HepG2 (cell line): ENCODE data around the gene JPT1. TPM values are rescaled to one million over a fixed set of nuclear protein-coding genes. Genes with fewer than 3 reads are reported as not detected.
A peak's percentile ranks its signal among the peaks of the same experiment; 100 is the strongest.

Experiments
- ATF7-NPFF ChIP-seq: sonication (generic); formaldehyde crosslinking; IDR thresholded peaks from 2 replicates; pipeline ENCODE4 v1.8.1; 2023; ENCODE audit warnings: mild to moderate bottlenecking, low read depth, missing genetic modification reagents, moderate library complexity
- FIP1L1 ChIP-seq: fragments of 200-400 bp; formaldehyde crosslinking; IDR thresholded peaks from 2 replicates; pipeline ENCODE4 v1.6.1; 2018; ENCODE audit warnings: low read depth, mild to moderate bottlenecking, low read length, moderate library complexity, borderline replicate concordance; ENCODE audit not compliant: insufficient read depth
- GATA4 ChIP-seq: sonication (generic); IDR thresholded peaks from 2 replicates; pipeline ENCODE4 v1.6.1; 2016; ENCODE audit warnings: antibody characterized with exemption, low read depth, borderline replicate concordance
- KAT2B ChIP-seq: fragments of 150-350 bp; IDR thresholded peaks from 2 replicates; pipeline ENCODE4 v1.6.1; 2014; ENCODE audit warnings: low read depth, low read length, borderline replicate concordance
- KDM5B ChIP-seq: sonication (generic); formaldehyde crosslinking; IDR thresholded peaks from 2 replicates; pipeline ENCODE4 v1.4.0; 2020; ENCODE audit warnings: missing genetic modification reagents, mild to moderate bottlenecking, borderline replicate concordance
- MNT ChIP-seq: fragments of 450-650 bp; IDR thresholded peaks from 2 replicates; pipeline ENCODE4 v1.6.1; 2016
- MXD4 ChIP-seq: IDR thresholded peaks from 2 replicates; pipeline ENCODE4 v1.6.1; 2016; ENCODE audit warnings: mild to moderate bottlenecking, missing biosample characterization, missing genetic modification reagents
- RBM39 ChIP-seq: fragments of 200-400 bp; formaldehyde crosslinking; IDR thresholded peaks from one replicate; pipeline ENCODE4 v1.6.1; 2018; ENCODE audit warnings: antibody characterized with exemption, mild to moderate bottlenecking, low read depth, low read length; ENCODE audit not compliant: poor library complexity, severe bottlenecking
- REL ChIP-seq: sonication (generic); formaldehyde crosslinking; conservative IDR thresholded peaks from 2 replicates; pipeline ENCODE4 v1.8.0; 2022; ENCODE audit warnings: mild to moderate bottlenecking, missing genetic modification reagents, moderate library complexity
- RFX3 ChIP-seq: IDR thresholded peaks from 2 replicates; pipeline ENCODE4 v1.6.1; 2016; ENCODE audit warnings: missing biosample characterization, missing genetic modification reagents
- SCMH1 ChIP-seq: sonication (generic); formaldehyde crosslinking; IDR thresholded peaks from 2 replicates; pipeline ENCODE4 v1.9.0; 2021; ENCODE audit warnings: missing genetic modification reagents, mild to moderate bottlenecking, borderline replicate concordance
- SPEN ChIP-seq: sonication (generic); formaldehyde crosslinking; IDR thresholded peaks from 2 replicates; pipeline ENCODE4 v1.5.1; 2020; ENCODE audit warnings: low read depth, mild to moderate bottlenecking, missing genetic modification reagents
- SUZ12 ChIP-seq: fragments of 150-350 bp; IDR thresholded peaks from 2 replicates; pipeline ENCODE4 v1.6.1; 2014; ENCODE audit warnings: low read depth, low read length
- SYNCRIP ChIP-seq: fragments of 200-400 bp; formaldehyde crosslinking; IDR thresholded peaks from 2 replicates; pipeline ENCODE4 v1.6.1; 2018; ENCODE audit warnings: mild to moderate bottlenecking, low read depth, low read length; ENCODE audit not compliant: insufficient read depth
- ZBTB38 ChIP-seq: sonication (generic); formaldehyde crosslinking; IDR thresholded peaks from 2 replicates; pipeline ENCODE4 v1.5.1; 2020; ENCODE audit warnings: mild to moderate bottlenecking, missing genetic modification reagents
- ZC3H13 ChIP-seq: sonication (generic); formaldehyde crosslinking; IDR thresholded peaks from 2 replicates; pipeline ENCODE4 v1.8.1; 2023; ENCODE audit warnings: mild to moderate bottlenecking, missing genetic modification reagents, moderate library complexity
- ZFP90 ChIP-seq: sonication (generic); formaldehyde crosslinking; IDR thresholded peaks from 2 replicates; pipeline ENCODE4 v1.8.0; 2022; ENCODE audit warnings: missing genetic modification reagents, mild to moderate bottlenecking, inconsistent platforms, borderline replicate concordance
- ZNF607 ChIP-seq: sonication (generic); formaldehyde crosslinking; IDR thresholded peaks from 2 replicates; pipeline ENCODE4 v1.5.1; 2020; ENCODE audit warnings: missing genetic modification reagents, mild to moderate bottlenecking, borderline replicate concordance
- ZNF629 ChIP-seq: sonication (generic); formaldehyde crosslinking; conservative IDR thresholded peaks from 2 replicates; pipeline ENCODE4 v1.5.0; 2020; ENCODE audit warnings: missing genetic modification reagents
- polyA plus RNA-seq, 8 experiments: library from polyadenylated mRNA; depleted of rRNA in 3 of 8; stranded (reverse) in 7 of 8; unstranded in 1 of 8; fragments of >200 nt; fragmentation: Illumina TruSeq in 4 of 8; extraction: Trizol in 4 of 8; gene quantifications; 2 replicates each; pipeline versions ENCODE4 v1.2.1 to v1.2.3, GENCODE V29; 2011 to 2016; ENCODE audit warnings: low read depth in 4 of 8, missing spikeins in 1 of 8, mixed read lengths in 1 of 8; ENCODE audit not compliant: insufficient read depth in 1 of 8
- total RNA-seq, 5 experiments: library from RNA; depleted of rRNA; stranded (reverse); fragments of >200 nt; fragmentation: Illumina TruSeq; extraction: Trizol; gene quantifications; 2 replicates each; pipeline ENCODE4 v1.2.3, GENCODE V29; 2016; ENCODE audit warnings: low read depth in 1 of 5
- TF ChIP-seq, protein P1 (sequence below): sonication (generic); formaldehyde crosslinking; IDR thresholded peaks from 2 replicates; pipeline ENCODE4 v1.5.0; 2020; ENCODE audit warnings: mild to moderate bottlenecking, missing genetic modification reagents, borderline replicate concordance

The JPT1 gene
- total and polyA plus RNA-seq, 2 of the 13 experiments (the other 11 are each of a cell fraction or from before 2014, with no cell fraction given), result 43.3 to 256 TPM

GRCh38 chr17:75086496-75087181 lies 67.7 kb downstream of the JPT1 start (continued):
- 0 out of 2 replicates have a peak, but pooled peaks have one; percentile 45 for TF ChIP-seq ZC3H13 (CRISPR knock-in tag)
- no peak for TF ChIP-seq MXD4 (CRISPR knock-in tag)
- no peak for TF ChIP-seq MNT
- peak; percentile 54; the same call in 1 of the 2 replicates for TF ChIP-seq ZNF607 (CRISPR knock-in tag)
- TF ChIP-seq, protein P1, sequence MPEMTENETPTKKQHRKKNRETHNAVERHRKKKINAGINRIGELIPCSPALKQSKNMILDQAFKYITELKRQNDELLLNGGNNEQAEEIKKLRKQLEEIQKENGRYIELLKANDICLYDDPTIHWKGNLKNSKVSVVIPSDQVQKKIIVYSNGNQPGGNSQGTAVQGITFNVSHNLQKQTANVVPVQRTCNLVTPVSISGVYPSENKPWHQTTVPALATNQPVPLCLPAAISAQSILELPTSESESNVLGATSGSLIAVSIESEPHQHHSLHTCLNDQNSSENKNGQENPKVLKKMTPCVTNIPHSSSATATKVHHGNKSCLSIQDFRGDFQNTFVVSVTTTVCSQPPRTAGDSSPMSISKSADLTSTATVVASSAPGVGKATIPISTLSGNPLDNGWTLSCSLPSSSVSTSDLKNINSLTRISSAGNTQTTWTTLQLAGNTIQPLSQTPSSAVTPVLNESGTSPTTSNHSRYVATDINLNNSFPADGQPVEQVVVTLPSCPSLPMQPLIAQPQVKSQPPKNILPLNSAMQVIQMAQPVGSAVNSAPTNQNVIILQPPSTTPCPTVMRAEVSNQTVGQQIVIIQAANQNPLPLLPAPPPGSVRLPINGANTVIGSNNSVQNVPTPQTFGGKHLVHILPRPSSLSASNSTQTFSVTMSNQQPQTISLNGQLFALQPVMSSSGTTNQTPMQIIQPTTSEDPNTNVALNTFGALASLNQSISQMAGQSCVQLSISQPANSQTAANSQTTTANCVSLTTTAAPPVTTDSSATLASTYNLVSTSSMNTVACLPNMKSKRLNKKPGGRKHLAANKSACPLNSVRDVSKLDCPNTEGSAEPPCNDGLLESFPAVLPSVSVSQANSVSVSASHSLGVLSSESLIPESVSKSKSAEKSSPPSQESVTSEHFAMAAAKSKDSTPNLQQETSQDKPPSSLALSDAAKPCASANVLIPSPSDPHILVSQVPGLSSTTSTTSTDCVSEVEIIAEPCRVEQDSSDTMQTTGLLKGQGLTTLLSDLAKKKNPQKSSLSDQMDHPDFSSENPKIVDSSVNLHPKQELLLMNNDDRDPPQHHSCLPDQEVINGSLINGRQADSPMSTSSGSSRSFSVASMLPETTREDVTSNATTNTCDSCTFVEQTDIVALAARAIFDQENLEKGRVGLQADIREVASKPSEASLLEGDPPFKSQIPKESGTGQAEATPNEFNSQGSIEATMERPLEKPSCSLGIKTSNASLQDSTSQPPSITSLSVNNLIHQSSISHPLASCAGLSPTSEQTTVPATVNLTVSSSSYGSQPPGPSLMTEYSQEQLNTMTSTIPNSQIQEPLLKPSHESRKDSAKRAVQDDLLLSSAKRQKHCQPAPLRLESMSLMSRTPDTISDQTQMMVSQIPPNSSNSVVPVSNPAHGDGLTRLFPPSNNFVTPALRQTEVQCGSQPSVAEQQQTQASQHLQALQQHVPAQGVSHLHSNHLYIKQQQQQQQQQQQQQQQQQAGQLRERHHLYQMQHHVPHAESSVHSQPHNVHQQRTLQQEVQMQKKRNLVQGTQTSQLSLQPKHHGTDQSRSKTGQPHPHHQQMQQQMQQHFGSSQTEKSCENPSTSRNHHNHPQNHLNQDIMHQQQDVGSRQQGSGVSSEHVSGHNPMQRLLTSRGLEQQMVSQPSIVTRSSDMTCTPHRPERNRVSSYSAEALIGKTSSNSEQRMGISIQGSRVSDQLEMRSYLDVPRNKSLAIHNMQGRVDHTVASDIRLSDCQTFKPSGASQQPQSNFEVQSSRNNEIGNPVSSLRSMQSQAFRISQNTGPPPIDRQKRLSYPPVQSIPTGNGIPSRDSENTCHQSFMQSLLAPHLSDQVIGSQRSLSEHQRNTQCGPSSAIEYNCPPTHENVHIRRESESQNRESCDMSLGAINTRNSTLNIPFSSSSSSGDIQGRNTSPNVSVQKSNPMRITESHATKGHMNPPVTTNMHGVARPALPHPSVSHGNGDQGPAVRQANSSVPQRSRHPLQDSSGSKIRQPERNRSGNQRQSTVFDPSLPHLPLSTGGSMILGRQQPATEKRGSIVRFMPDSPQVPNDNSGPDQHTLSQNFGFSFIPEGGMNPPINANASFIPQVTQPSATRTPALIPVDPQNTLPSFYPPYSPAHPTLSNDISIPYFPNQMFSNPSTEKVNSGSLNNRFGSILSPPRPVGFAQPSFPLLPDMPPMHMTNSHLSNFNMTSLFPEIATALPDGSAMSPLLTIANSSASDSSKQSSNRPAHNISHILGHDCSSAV (CRISPR knock-in tag), result no peak
- TF ChIP-seq RFX3 (CRISPR knock-in tag), result no peak
- TF ChIP-seq ZFP90 (CRISPR knock-in tag), result no peak; the same call in 1 of the 2 replicates
- TF ChIP-seq ATF7-NPFF (CRISPR knock-in tag), result 0 out of 2 replicates have a peak, but pooled peaks have one; percentile 56
- TF ChIP-seq SYNCRIP, result no peak
- 0 out of 2 replicates have a peak, but pooled peaks have one; percentile 16 for TF ChIP-seq GATA4
- TF ChIP-seq KDM5B (CRISPR knock-in tag), result no peak
- TF ChIP-seq FIP1L1, result no peak
- TF ChIP-seq SCMH1 (CRISPR knock-in tag), result no peak
- no peak for TF ChIP-seq REL (CRISPR knock-in tag)
- TF ChIP-seq ZBTB38, result no peak; the same call in 1 of the 2 replicates
- TF ChIP-seq ZNF629, result 0 out of 2 replicates have a peak, but pooled peaks have one; percentile 17
- no peak for TF ChIP-seq RBM39
- no peak for TF ChIP-seq KAT2B
- TF ChIP-seq SUZ12, result no peak
- no peak; the same call in 1 of the 2 replicates for TF ChIP-seq SPEN (CRISPR knock-in tag)
